Measurements from ENCODE around the gene PRR3. TPM values are rescaled to one million over a fixed set of nuclear protein-coding genes. Genes with fewer than 3 reads are reported as not detected.

The PRR3 gene
- total and polyA plus RNA-seq, 2 of the 13 experiments (the other 11 are each of a cell fraction or from before 2014, with no cell fraction given): 14.6 to 21.2 TPM

- in situ Hi-C loops (cut with HindIII; ENCODE audit: extremely low pct_ligation_motif_present, low pct_unique_long_range_greater_than_20kb): no loop called here
- BruUV-seq (replicated peaks): no TSS peak
- 2% methylated on average over 6 of the region's 6 CpGs for WGBS (ENCODE audit: low lambda C conversion rate)
- TF ChIP-seq MAFK (conservative IDR thresholded peaks at IDR 0.05 in 1 of 2, IDR thresholded peaks at IDR 0.05 in 1 of 2; ENCODE audit: low read length in 2 of 2): no peak
- 0 out of 2 replicates have a peak, but pooled peaks have one; percentile 17 for TF ChIP-seq ATRX (CRISPR knock-in tag; IDR thresholded peaks at IDR 0.05; ENCODE audit: borderline replicate concordance)
- no peak for TF ChIP-seq HNRNPH1 (optimal IDR thresholded peaks at IDR 0.05; ENCODE audit: low read depth, low read length)
- 0 out of 2 replicates have a peak, but pooled peaks have one; percentile 4 for TF ChIP-seq KLF11 (CRISPR knock-in tag; IDR thresholded peaks at IDR 0.05)
- no peak for TF ChIP-seq GLMP (CRISPR knock-in tag; IDR thresholded peaks at IDR 0.05; ENCODE audit: borderline replicate concordance)
- 0 out of 2 replicates have a peak, but pooled peaks have one; percentile 0 for TF ChIP-seq SP5 (CRISPR knock-in tag; IDR thresholded peaks at IDR 0.05; ENCODE audit: borderline replicate concordance, low read depth)
- no peak for TF ChIP-seq CREB1 (IDR thresholded peaks at IDR 0.05)
- no peak for TF ChIP-seq CREB1 (CRISPR knock-in tag; IDR thresholded peaks at IDR 0.05)
- TF ChIP-seq POLR2G (IDR thresholded peaks at IDR 0.05; ENCODE audit: low read depth, low read length): no peak
- TF ChIP-seq NCOA1 (CRISPR knock-in tag; IDR thresholded peaks at IDR 0.05): peak; percentile 44; the same call in 1 of the 2 replicates
- no peak for TF ChIP-seq KDM4B (CRISPR knock-in tag; IDR thresholded peaks at IDR 0.05)
- no peak for TF ChIP-seq ZNF550 (CRISPR knock-in tag; IDR thresholded peaks at IDR 0.05; ENCODE audit: borderline replicate concordance)
- peak; percentile 2; the same call in 1 of the 2 replicates for TF ChIP-seq ZNF878 (CRISPR knock-in tag; IDR thresholded peaks at IDR 0.05)
- TF ChIP-seq MLLT10 (CRISPR knock-in tag; IDR thresholded peaks at IDR 0.05): no peak
- TF ChIP-seq GABPA (IDR thresholded peaks at IDR 0.05; ENCODE audit: low read depth, low read length): no peak
- TF ChIP-seq GABPA (CRISPR knock-in tag; IDR thresholded peaks at IDR 0.05; ENCODE audit: low read depth): no peak
- Histone ChIP-seq H3K9me3 (ENCODE audit: low read length) (no peaks in the 10 kb centered on the region), H3K36me3 (replicated peaks in 1 of 2; ENCODE audit: control insufficient read depth in 1 of 2, insufficient read depth in 2 of 2, low read length in 2 of 2) (peaks cover 15 to 30% of the 10 kb centered on the region in 2 experiments; a peak in 4 of 5 replicates), H3K4me2 (ENCODE audit: low read depth, low read length) (peak overlapping the region; percentile 92), H3K4me1 (ENCODE audit: insufficient read depth, low read length) (peaks cover 26% of the 10 kb centered on the region), H3K4me3 (replicated peaks in 1 of 3; ENCODE audit: insufficient read depth in 1 of 3, low read depth in 2 of 3, low read length in 3 of 3) (peak overlapping the region; percentile 87 to 93 (median 90)), H3K27ac (ENCODE audit: extremely low read length, insufficient read depth, low read length) (peak overlapping the region; percentile 94), H3K79me2 (ENCODE audit: insufficient read depth, low read length) (peaks cover 27% of the 10 kb centered on the region), H3K27me3 (ENCODE audit: control insufficient read depth in 1 of 2, insufficient read depth in 2 of 2, low read length in 2 of 2) (no peaks in the 10 kb centered on the region; a peak in 1 of 5 replicates), H3K9ac (ENCODE audit: insufficient read depth, low read depth, low read length) (peak overlapping the region; percentile 85), H4K20me1 (ENCODE audit: insufficient read depth, low read length) (peaks cover 11% of the 10 kb centered on the region), H2AFZ (ENCODE audit: low read length) (no peak overlapping the region)
- no peak for ATAC-seq
- DNase-seq (ENCODE audit: low spot score): no peak
- POLR2A ChIA-PET: interaction anchor here (0.7 to 4.3 kb wide), 16 partner anchors 8 to 356 kb away, joined by 3 to 74 read pairs (median 6); partner anchors contain the start of genes ABCF1, DHX16, MRPS18B and NRM
- intact Hi-C loops (cut with micrococcal nuclease; ENCODE audit: unreplicated experiment): loop anchor here (1.0 to 2.0 kb wide), 2 partner anchors 13 to 159 kb away; partner anchors contain the start of gene MDC1
- CTCF ChIA-PET (ENCODE audit: low intra/inter-chr PET ratio, low total read pairs): no interaction called here
- FAIRE-seq: no peak
Measured at GRCh38 chr6:30557683-30557981, 537 bp downstream of the PRR3 start.
